Measurements from ENCODE around the gene PLOD3. TPM values are rescaled to one million over a fixed set of nuclear protein-coding genes. Genes with fewer than 3 reads are reported as not detected.

PLOD3 gene
- total RNA-seq, 2 donors from 2014 or later: 31.5 to 55.9 TPM

DNA sequence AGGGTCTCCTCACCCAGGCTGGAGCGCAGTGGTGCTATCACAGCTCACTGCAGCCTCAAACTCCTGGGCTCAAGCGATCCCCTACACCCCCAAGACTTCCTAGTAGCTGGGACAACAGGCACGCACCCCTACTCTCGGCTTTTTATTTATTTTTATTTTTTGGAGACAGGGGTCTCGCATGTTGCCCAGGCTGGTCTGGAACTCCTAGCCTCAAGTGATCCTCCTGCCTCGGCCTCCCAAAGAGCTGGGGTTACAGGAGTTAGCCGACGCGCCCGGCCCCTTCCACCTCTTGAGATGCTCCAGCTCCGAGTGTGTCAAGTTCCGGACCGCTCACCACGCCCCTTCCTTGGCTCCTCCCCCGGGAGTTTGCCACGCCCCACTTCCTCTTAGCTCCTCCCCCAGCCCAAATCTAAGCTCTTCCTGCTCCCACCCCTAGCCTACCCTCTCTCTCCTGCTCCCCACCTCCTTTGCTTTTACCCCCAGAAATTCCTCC lies 43.6 kb downstream of the PLOD3 start:
- H3K4me1 ChIP-seq (ENCODE audit: control insufficient read depth in 1 of 2, low read depth in 2 of 2): peaks cover 18 to 37% of the 10 kb centered on the region in 2 donors
- TF ChIP-seq, protein P1, sequence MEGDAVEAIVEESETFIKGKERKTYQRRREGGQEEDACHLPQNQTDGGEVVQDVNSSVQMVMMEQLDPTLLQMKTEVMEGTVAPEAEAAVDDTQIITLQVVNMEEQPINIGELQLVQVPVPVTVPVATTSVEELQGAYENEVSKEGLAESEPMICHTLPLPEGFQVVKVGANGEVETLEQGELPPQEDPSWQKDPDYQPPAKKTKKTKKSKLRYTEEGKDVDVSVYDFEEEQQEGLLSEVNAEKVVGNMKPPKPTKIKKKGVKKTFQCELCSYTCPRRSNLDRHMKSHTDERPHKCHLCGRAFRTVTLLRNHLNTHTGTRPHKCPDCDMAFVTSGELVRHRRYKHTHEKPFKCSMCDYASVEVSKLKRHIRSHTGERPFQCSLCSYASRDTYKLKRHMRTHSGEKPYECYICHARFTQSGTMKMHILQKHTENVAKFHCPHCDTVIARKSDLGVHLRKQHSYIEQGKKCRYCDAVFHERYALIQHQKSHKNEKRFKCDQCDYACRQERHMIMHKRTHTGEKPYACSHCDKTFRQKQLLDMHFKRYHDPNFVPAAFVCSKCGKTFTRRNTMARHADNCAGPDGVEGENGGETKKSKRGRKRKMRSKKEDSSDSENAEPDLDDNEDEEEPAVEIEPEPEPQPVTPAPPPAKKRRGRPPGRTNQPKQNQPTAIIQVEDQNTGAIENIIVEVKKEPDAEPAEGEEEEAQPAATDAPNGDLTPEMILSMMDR (IDR thresholded peaks at IDR 0.05): no peak
- peak overlapping the region; percentile 40 for H3K4me3 ChIP-seq
- ATAC-seq (ENCODE audit: insufficient number of reproducible peaks, low FRiP score, low read depth): no peak
- H3K9me3 ChIP-seq: no peaks in the 10 kb centered on the region
- H3K27ac ChIP-seq: peak overlapping the region in 1 of 2 donors; percentile 47
- H3K36me3 ChIP-seq: no peaks in the 10 kb centered on the region
- no peak for DNase-seq (ENCODE audit: low spot score)
- peaks cover 51% of the 10 kb centered on the region for H3K27me3 ChIP-seq (replicated peaks; ENCODE audit: insufficient read depth)

DNA sequence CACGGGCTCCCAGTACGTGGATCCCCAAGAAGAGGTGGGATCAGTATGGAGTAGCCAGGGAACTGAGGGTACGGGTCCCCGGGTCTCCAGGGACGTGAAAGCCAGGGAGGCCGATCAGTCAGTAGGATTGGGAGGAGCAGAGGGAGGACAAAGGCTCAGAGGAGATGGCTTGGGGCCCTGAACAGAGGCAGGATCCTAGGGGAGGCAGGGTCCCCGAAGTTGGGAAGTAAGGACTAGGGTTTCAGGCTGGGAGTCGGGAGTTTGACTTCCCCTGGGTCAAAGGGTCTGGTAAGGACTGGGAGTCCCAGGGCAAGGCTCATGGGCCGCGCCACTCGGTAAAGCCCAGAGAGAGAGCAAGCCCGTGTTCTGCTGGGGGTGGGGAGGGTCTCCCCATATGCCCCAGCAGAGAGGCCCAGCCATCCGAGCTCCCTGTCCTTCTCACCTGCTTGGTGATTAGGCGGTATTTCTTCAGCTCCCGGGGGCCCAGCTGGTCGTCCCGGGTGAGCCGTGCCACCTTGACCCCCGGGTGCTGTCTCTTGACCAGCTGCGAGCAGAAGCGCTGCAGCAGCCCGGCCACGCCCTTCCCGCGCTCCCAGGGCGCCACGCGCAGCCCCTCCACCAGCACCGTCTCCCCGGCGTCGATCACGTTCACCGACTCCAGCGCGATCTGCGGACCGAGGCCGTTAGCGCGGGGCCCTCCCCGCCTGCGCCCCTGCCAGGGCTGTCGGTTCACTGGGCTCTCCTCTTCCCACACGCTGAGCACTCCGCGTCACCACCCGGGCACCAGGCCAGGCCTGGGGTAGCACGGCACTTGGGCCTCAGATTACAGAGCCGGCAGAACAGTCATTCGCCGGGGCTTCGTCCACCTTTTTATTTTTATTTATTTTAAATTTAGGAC lies 44.3 kb downstream of the PLOD3 start:
- peaks cover 18 to 37% of the 10 kb centered on the region in 2 donors for H3K4me1 ChIP-seq (ENCODE audit: control insufficient read depth in 1 of 2, low read depth in 2 of 2)
- no peaks in the 10 kb centered on the region for H3K9me3 ChIP-seq
- TF ChIP-seq, protein P1 (IDR thresholded peaks at IDR 0.05): no peak
- peak overlapping the region in 1 of 2 donors; percentile 22 for H3K27ac ChIP-seq
- H3K27me3 ChIP-seq (replicated peaks; ENCODE audit: insufficient read depth): peaks cover 58% of the 10 kb centered on the region
- no peaks in the 10 kb centered on the region for H3K36me3 ChIP-seq
- DNase-seq (ENCODE audit: low spot score) (no peak), ATAC-seq (ENCODE audit: insufficient number of reproducible peaks, low FRiP score, low read depth) (no peak)
- H3K4me3 ChIP-seq: peak overlapping the region; percentile 40

DNA sequence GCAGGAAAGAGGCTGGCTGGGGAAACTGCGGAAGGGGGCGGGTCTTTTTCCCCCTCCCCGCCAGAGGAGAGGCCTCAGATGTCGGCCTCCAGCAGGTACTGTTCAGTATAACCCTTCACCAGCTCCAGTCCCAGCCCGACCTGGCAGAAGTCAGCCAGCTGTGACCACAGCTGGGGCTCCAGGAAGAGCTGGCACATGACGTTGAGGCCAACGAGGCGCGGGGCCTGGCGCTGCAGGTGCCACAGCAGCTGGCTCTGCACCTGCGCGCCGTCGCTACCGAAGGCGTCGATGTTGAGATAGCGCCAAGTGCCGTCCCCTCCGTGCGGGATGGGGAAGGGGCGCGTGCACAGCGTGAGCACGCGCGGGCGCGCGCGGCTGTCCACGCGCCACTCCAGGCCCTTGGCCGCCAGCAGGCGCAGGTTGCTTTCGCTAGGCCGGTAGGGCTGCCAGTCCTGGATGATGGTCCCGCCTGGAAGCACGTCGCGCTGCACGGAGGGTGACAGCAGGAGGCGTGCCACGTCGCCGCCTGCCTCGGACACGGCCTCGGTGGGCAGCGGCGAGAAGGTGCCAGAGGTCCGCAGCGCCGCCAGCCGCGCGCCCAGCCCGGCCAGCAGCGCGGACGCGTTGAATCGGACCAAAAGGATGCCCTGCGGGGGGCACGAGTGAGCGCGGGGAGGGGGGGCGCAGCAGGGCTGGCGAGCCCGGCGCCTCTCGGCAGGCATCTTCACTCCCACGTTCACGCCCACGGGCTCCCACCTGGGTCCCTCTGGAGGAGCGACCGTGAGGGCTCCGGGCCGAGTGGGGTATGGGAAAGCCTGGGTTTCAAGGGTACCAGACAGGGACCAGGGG lies 45.2 kb downstream of the PLOD3 start:
- Histone ChIP-seq H3K9me3 (no peaks in the 10 kb centered on the region), H3K27me3 (replicated peaks; ENCODE audit: insufficient read depth) (peaks cover 60% of the 10 kb centered on the region), H3K4me1 (ENCODE audit: control insufficient read depth in 1 of 2, low read depth in 2 of 2) (peaks cover 18 to 37% of the 10 kb centered on the region in 2 donors), H3K36me3 (no peaks in the 10 kb centered on the region), H3K4me3 (no peak overlapping the region), H3K27ac (peak overlapping the region in 1 of 2 donors; percentile 22)
- DNase-seq (ENCODE audit: low spot score): no peak
- no peak for ATAC-seq (ENCODE audit: insufficient number of reproducible peaks, low FRiP score, low read depth)
- TF ChIP-seq, protein P1 (IDR thresholded peaks at IDR 0.05): no peak

DNA sequence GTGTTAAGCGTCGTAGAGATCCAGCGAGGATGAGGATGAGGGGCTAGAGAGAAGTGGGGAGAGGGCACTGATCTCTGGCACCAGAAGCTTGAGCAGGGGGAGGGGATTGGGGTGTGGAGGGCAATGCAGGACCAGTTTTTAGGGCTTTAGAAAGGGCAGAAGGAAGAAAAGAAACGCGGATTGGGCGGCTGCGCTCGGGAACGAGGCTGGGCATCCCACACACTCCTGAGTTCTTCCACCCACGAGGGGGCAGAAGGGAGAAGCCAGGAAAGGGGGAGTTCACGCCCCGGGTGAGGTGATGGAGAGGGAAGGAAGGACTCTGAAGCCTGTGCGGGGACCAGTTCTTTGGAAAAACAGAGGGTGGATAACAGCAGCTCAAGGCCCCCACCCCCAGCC lies 45.9 kb downstream of the PLOD3 start:
- DNase-seq (ENCODE audit: low spot score) (no peak), ATAC-seq (ENCODE audit: insufficient number of reproducible peaks, low FRiP score, low read depth) (no peak)
- no peak overlapping the region for H3K4me3 ChIP-seq
- TF ChIP-seq, protein P1 (IDR thresholded peaks at IDR 0.05): no peak
- peaks cover 53% of the 10 kb centered on the region for H3K27me3 ChIP-seq (replicated peaks; ENCODE audit: insufficient read depth)
- no peaks in the 10 kb centered on the region for H3K36me3 ChIP-seq
- no peak overlapping the region for H3K27ac ChIP-seq
- H3K4me1 ChIP-seq (ENCODE audit: control insufficient read depth in 1 of 2, low read depth in 2 of 2): peaks cover 18 to 37% of the 10 kb centered on the region in 2 donors
- no peaks in the 10 kb centered on the region for H3K9me3 ChIP-seq
